OCI-LY3 (cell line): ENCODE measurements around the gene MLC1.

ENCODE experiments used
- CTCF ChIP-seq: fragments of 200-600, 300-600 bp; sonication (generic); IDR thresholded peaks from 2 replicates; pipeline ENCODE4 v1.5.1; 2014; ENCODE audit warnings: antibody characterized with exemption, low read length, low read depth
- EZH2phosphoT487 ChIP-seq: fragments of 200-600 bp; shearing (Covaris generic); IDR thresholded peaks from 2 replicates; pipeline ENCODE4 v1.6.1; 2018; ENCODE audit warnings: antibody characterized with exemption, mixed run types, low read depth

DNA sequence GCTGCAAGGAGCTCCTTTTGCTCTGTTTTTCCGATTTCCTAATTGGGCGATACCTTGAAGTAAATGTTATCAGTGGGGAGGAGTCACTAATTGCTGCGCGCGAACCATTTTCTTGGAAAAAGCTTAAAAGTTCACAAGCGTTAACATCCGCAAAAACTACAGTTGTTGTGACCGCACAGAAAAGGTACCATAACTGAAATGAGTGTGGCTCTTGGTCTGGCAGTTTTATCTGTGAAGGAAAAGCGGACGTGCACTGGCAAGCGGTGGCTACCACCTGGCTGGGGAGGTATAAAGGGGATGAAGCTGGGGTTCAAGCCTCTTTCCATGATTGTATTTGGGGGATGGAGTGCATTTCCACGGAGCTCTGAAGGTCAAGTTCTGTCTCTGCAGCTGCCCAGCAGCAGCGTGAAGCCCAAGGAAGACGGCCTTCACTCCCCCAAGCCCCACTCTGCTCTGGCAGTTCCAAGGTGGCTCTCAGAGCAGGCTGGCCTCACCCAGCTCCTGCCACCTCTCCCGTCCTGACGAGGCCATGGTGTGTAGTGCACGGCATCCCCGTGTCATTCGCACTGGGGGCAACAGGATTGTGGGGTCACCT is 32.0 kb upstream of the MLC1 start:
- TF ChIP-seq CTCF (no peak), EZH2phosphoT487 (no peak)
